HG03280 (cell line): ENCODE results near the gene KIF5C.
"Not testable (repeated sequence)": the region's sequence is repeated elsewhere in the genome, so short reads cannot be mapped to it uniquely, and the experiment has no call there.

Experiments
- ATAC-seq: cut with Tn5 transposase; IDR thresholded peaks from one replicate; pipeline ENCODE4 v1.9.1; 2021; ENCODE audit warnings: mild to moderate bottlenecking, moderate library complexity; ENCODE audit not compliant: unreplicated experiment

Gene KIF5C

GRCh38 chr2:148874868-148875341 is at the start of gene KIF5C:
TSS of gene KIF5C (plus strand) at chr2:148875227. CDS start at chr2:148875618, 391 bp downstream.
- ATAC-seq, result peak; percentile 97

- no peak for ATAC-seq
Measured at GRCh38 chr2:148826791-148827190, 48.2 kb upstream of the KIF5C start.

GRCh38 chr2:148828941-148829340 is 46.1 kb upstream of the KIF5C start:
- no peak for ATAC-seq

- ATAC-seq, result no peak
Measured at GRCh38 chr2:148829618-148830017, 45.4 kb upstream of the KIF5C start.

- no peak for ATAC-seq
Measured at GRCh38 chr2:148832637-148833036, 42.4 kb upstream of the KIF5C start.

- no peak for ATAC-seq
Measured at GRCh38 chr2:148842050-148842449, 33.0 kb upstream of the KIF5C start.

- ATAC-seq, result no peak
Measured at GRCh38 chr2:148848146-148848545, 26.9 kb upstream of the KIF5C start.

GRCh38 chr2:148853458-148853857 is 21.6 kb upstream of the KIF5C start:
- ATAC-seq, result no peak

- ATAC-seq, result no peak
Measured at GRCh38 chr2:148860037-148860436, 15.0 kb upstream of the KIF5C start.

- no peak for ATAC-seq
Measured at GRCh38 chr2:148861367-148861766, 13.7 kb upstream of the KIF5C start.

GRCh38 chr2:148862478-148862877 is 12.5 kb upstream of the KIF5C start:
- not testable (repeated sequence) for ATAC-seq

- ATAC-seq, result no peak
Measured at GRCh38 chr2:148865512-148865911, 9.5 kb upstream of the KIF5C start.

GRCh38 chr2:148866091-148866490 is 8.9 kb upstream of the KIF5C start:
- no peak for ATAC-seq

- ATAC-seq, result no peak
Measured at GRCh38 chr2:148867079-148867769, 7.8 kb upstream of the KIF5C start.

GRCh38 chr2:148875387-148876051 is 492 bp downstream of the KIF5C start:
- peak; percentile 41 for ATAC-seq

GRCh38 chr2:148876202-148876594 is 1.2 kb downstream of the KIF5C start:
- no peak for ATAC-seq

GRCh38 chr2:148876595-148877402 is 1.8 kb downstream of the KIF5C start:
- ATAC-seq, result no peak

- ATAC-seq, result no peak
Measured at GRCh38 chr2:148877403-148877740, 2.3 kb downstream of the KIF5C start.

GRCh38 chr2:148880636-148881035 is 5.6 kb downstream of the KIF5C start:
- ATAC-seq, result no peak

- ATAC-seq, result no peak
Measured at GRCh38 chr2:148882051-148882450, 7.0 kb downstream of the KIF5C start.

GRCh38 chr2:148885209-148885608 is 10.2 kb downstream of the KIF5C start:
- ATAC-seq, result no peak

GRCh38 chr2:148885988-148886387 is 11.0 kb downstream of the KIF5C start:
- ATAC-seq, result no peak
